Small intestine (tissue), 7 donors: ENCODE results near the gene CNN2. TPM values are rescaled to one million over a fixed set of nuclear protein-coding genes. Genes with fewer than 3 reads are reported as not detected.

Experiments used
- DNase-seq, 2 donors: peaks; one replicate each; pipeline versions ENCODE4 v3.0.0 to v3.0.0-alpha.2; 2013
- FAIRE-seq: peaks from 2 replicates; lab custom pipeline; 2012; peaks lifted over from hg19 to GRCh38; lab: Jason Lieb, UNC
- H3K27ac ChIP-seq, 3 donors: one replicate each; pipeline ENCODE4 v1.5.1; 2013; ENCODE audit warnings: low read length in 2 of 3, mild to moderate bottlenecking in 2 of 3, control low read depth in 1 of 3, inconsistent platforms in 1 of 3, low read depth in 1 of 3, moderate library complexity in 1 of 3
- H3K27me3 ChIP-seq, 3 donors: one replicate each; pipeline ENCODE4 v1.6.1; 2013; ENCODE audit warnings: low read length in 3 of 3, inconsistent platforms in 1 of 3; ENCODE audit not compliant: control insufficient read depth in 3 of 3, insufficient read depth in 3 of 3
- H3K36me3 ChIP-seq, 3 donors: one replicate each; pipeline ENCODE4 v1.6.1; 2013; ENCODE audit warnings: low read length in 3 of 3, inconsistent platforms in 1 of 3, low read depth in 1 of 3, mild to moderate bottlenecking in 1 of 3, moderate library complexity in 1 of 3; ENCODE audit not compliant: control insufficient read depth in 3 of 3, insufficient read depth in 2 of 3
- H3K4me1 ChIP-seq, 3 donors: one replicate each; pipeline ENCODE4 v1.6.1; 2013; ENCODE audit warnings: low read length in 2 of 3, inconsistent platforms in 1 of 3, low read depth in 1 of 3, mild to moderate bottlenecking in 1 of 3, moderate library complexity in 1 of 3; ENCODE audit not compliant: control insufficient read depth in 3 of 3, insufficient read depth in 2 of 3
- H3K4me3 ChIP-seq, 3 donors: one replicate each; pipeline ENCODE4 v1.5.1; 2013; ENCODE audit warnings: low read length in 3 of 3, control low read depth in 1 of 3, inconsistent platforms in 1 of 3, low read depth in 1 of 3, mild to moderate bottlenecking in 1 of 3, moderate library complexity in 1 of 3
- H3K9me3 ChIP-seq, 2 donors: one replicate each; pipeline ENCODE4 v1.6.1; 2013; ENCODE audit warnings: low read depth in 1 of 2, low read length in 1 of 2; ENCODE audit not compliant: control insufficient read depth in 2 of 2, insufficient read depth in 1 of 2
- WGBS, 3 donors: extraction: QIAGEN DNeasy Blood & Tissue Kit; methylation state at CpG; one replicate each; pipeline ENCODE4 v1.1.7; 2013; 5-methylcytosine and 5-hydroxymethylcytosine counted together
- polyA plus RNA-seq, 4 donors: library from polyadenylated mRNA; stranded (reverse) in 3 of 4; unstranded in 1 of 4; fragments of 200-250 nt in 3 of 4; fragments of 120-200 nt in 1 of 4; gene quantifications; one replicate each; pipeline versions ENCODE4 v1.2.1 to v1.2.3, GENCODE V29; 2013
- donor health status: healthy with polysubstance abuse.
- donor health status: control.
- donor health status: control.
- donor health status: Bipolar disorder and iron deficiency.
- donor health status: healthy.

Gene CNN2
- polyA plus RNA-seq, 4 donors = 14.5 to 34.4 (median 22.6) TPM

- Histone ChIP-seq H3K4me1 (peaks cover 0 to 9% (median 0%) of the 10 kb centered on the region in 3 donors), H3K4me3 (no peak overlapping the region), H3K36me3 (peaks cover 0 to 77% (median 0%) of the 10 kb centered on the region in 3 donors), H3K27me3 (peaks cover 0 to 24% (median 5%) of the 10 kb centered on the region in 3 donors), H3K9me3 (no peaks in the 10 kb centered on the region), H3K27ac (no peak overlapping the region)
- 85 to 95% (median 93%) methylated on average over 13 of the region's 13 CpGs for WGBS, 3 donors
- DNase-seq (no peak), FAIRE-seq (no peak)
These were observed 33.7 kb upstream of the CNN2 start for GRCh38 chr19:992670-993055.

- Histone ChIP-seq H3K36me3 (peaks cover 0 to 70% (median 0%) of the 10 kb centered on the region in 3 donors), H3K4me3 (no peak overlapping the region), H3K27me3 (peaks cover 0 to 31% (median 9%) of the 10 kb centered on the region in 3 donors), H3K9me3 (no peaks in the 10 kb centered on the region), H3K27ac (no peak overlapping the region), H3K4me1 (peaks cover 0 to 9% (median 0%) of the 10 kb centered on the region in 3 donors)
- FAIRE-seq (no peak), DNase-seq (no peak)
- WGBS, 3 donors = 82 to 93% (median 89%) methylated on average over 17 of the region's 17 CpGs
These were observed 33.0 kb upstream of the CNN2 start for GRCh38 chr19:993361-993830.

- Histone ChIP-seq H3K9me3 (no peaks in the 10 kb centered on the region), H3K36me3 (peaks cover 0 to 64% (median 0%) of the 10 kb centered on the region in 3 donors), H3K27ac (no peak overlapping the region), H3K4me1 (peaks cover 0 to 9% (median 0%) of the 10 kb centered on the region in 3 donors), H3K27me3 (peaks cover 0 to 36% (median 14%) of the 10 kb centered on the region in 3 donors), H3K4me3 (no peak overlapping the region)
- no peak for DNase-seq
- no peak for FAIRE-seq
- WGBS, 3 donors = 88 to 96% (median 90%) methylated on average over 38 to 43 of the region's 43 CpGs
These were observed 32.5 kb upstream of the CNN2 start for GRCh38 chr19:993831-994393.

- peaks cover 0 to 42% (median 16%) of the 10 kb centered on the region in 3 donors for H3K27me3 ChIP-seq
- peaks cover 0 to 9% (median 0%) of the 10 kb centered on the region in 3 donors for H3K4me1 ChIP-seq
- peaks cover 0 to 4% of the 10 kb centered on the region in 2 donors for H3K9me3 ChIP-seq
- peaks cover 0 to 58% (median 0%) of the 10 kb centered on the region in 3 donors for H3K36me3 ChIP-seq
- WGBS, 3 donors = 90 to 94% (median 92%) methylated on average over 16 to 18 of the region's 18 CpGs
- FAIRE-seq (no peak), DNase-seq (no peak)
- H3K4me3 ChIP-seq = no peak overlapping the region
- H3K27ac ChIP-seq = no peak overlapping the region
These were observed 31.9 kb upstream of the CNN2 start for GRCh38 chr19:994516-994915.

GRCh38 chr19:995051-995827, 31.2 kb upstream of the CNN2 start:
- Histone ChIP-seq H3K4me3 (no peak overlapping the region), H3K4me1 (peaks cover 0 to 9% (median 0%) of the 10 kb centered on the region in 3 donors), H3K27ac (no peak overlapping the region), H3K36me3 (peaks cover 0 to 51% (median 0%) of the 10 kb centered on the region in 3 donors), H3K9me3 (peaks cover 0 to 5% of the 10 kb centered on the region in 2 donors), H3K27me3 (peaks cover 0 to 47% (median 16%) of the 10 kb centered on the region in 3 donors)
- FAIRE-seq (no peak), DNase-seq (no peak)
- 33 to 73% (median 49%) methylated on average over 23 to 26 of the region's 26 CpGs for WGBS, 3 donors

- no peak for FAIRE-seq
These were observed 30.2 kb upstream of the CNN2 start for GRCh38 chr19:996051-996838.

GRCh38 chr19:998064-998463, 28.3 kb upstream of the CNN2 start:
- FAIRE-seq (no peak), DNase-seq (no peak)
- Histone ChIP-seq H3K4me3 (no peak overlapping the region), H3K4me1 (peaks cover 0 to 18% (median 2%) of the 10 kb centered on the region in 3 donors), H3K27me3 (peaks cover 0 to 67% (median 23%) of the 10 kb centered on the region in 3 donors), H3K27ac (no peak overlapping the region), H3K36me3 (peaks cover 0 to 28% (median 0%) of the 10 kb centered on the region in 3 donors), H3K9me3 (peaks cover 0 to 5% of the 10 kb centered on the region in 2 donors)
- 26 to 39% (median 33%) methylated on average over 6 of the region's 6 CpGs for WGBS, 3 donors

More at GRCh38 chr19:996051-996838, 30.2 kb upstream of the CNN2 start:
- Histone ChIP-seq H3K27me3 (peaks cover 0 to 53% (median 19%) of the 10 kb centered on the region in 3 donors), H3K4me3 (peak overlapping the region in 1 of 3 donors; percentile 19), H3K4me1 (peaks cover 0 to 14% (median under 1%) of the 10 kb centered on the region in 3 donors), H3K9me3 (peaks cover 0 to 5% of the 10 kb centered on the region in 2 donors), H3K27ac (no peak overlapping the region), H3K36me3 (peaks cover 0 to 41% (median 0%) of the 10 kb centered on the region in 3 donors)
- DNase-seq = peak; percentile 16 to 76
- 5 to 11% (median 9%) methylated on average over 55 to 64 of the region's 64 CpGs for WGBS, 3 donors

- H3K27ac ChIP-seq = no peak overlapping the region
- DNase-seq (no peak), FAIRE-seq (no peak)
- H3K36me3 ChIP-seq = peaks cover 0 to 15% (median 0%) of the 10 kb centered on the region in 3 donors
- H3K27me3 ChIP-seq = peaks cover 0 to 67% (median 23%) of the 10 kb centered on the region in 3 donors
- H3K4me3 ChIP-seq = no peak overlapping the region
- H3K9me3 ChIP-seq = peaks cover 0 to 5% of the 10 kb centered on the region in 2 donors
- 58 to 69% (median 60%) methylated on average over 3 of the region's 3 CpGs for WGBS, 3 donors
- peaks cover 0 to 18% (median 2%) of the 10 kb centered on the region in 3 donors for H3K4me1 ChIP-seq
These were observed 27.1 kb upstream of the CNN2 start for GRCh38 chr19:999379-999719.
